Measurements from ENCODE around the gene FCHSD2.

- TF ChIP-seq, protein P1, sequence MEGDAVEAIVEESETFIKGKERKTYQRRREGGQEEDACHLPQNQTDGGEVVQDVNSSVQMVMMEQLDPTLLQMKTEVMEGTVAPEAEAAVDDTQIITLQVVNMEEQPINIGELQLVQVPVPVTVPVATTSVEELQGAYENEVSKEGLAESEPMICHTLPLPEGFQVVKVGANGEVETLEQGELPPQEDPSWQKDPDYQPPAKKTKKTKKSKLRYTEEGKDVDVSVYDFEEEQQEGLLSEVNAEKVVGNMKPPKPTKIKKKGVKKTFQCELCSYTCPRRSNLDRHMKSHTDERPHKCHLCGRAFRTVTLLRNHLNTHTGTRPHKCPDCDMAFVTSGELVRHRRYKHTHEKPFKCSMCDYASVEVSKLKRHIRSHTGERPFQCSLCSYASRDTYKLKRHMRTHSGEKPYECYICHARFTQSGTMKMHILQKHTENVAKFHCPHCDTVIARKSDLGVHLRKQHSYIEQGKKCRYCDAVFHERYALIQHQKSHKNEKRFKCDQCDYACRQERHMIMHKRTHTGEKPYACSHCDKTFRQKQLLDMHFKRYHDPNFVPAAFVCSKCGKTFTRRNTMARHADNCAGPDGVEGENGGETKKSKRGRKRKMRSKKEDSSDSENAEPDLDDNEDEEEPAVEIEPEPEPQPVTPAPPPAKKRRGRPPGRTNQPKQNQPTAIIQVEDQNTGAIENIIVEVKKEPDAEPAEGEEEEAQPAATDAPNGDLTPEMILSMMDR (IDR thresholded peaks at IDR 0.05; ENCODE audit: low read depth, low read length): no peak
- no peak for TF ChIP-seq POLR2A (IDR thresholded peaks at IDR 0.05; ENCODE audit: extremely low read depth, insufficient read length)
- TF ChIP-seq, protein P2, sequence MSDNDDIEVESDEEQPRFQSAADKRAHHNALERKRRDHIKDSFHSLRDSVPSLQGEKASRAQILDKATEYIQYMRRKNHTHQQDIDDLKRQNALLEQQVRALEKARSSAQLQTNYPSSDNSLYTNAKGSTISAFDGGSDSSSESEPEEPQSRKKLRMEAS (IDR thresholded peaks at IDR 0.05; ENCODE audit: low read depth, low read length): no peak
Measured at GRCh38 chr11:72828081-72828567, 314.0 kb downstream of the FCHSD2 start.

Measured in NB4 (cell line).